Measurements from ENCODE around the gene KIF19.

- TF ChIP-seq, protein P1, sequence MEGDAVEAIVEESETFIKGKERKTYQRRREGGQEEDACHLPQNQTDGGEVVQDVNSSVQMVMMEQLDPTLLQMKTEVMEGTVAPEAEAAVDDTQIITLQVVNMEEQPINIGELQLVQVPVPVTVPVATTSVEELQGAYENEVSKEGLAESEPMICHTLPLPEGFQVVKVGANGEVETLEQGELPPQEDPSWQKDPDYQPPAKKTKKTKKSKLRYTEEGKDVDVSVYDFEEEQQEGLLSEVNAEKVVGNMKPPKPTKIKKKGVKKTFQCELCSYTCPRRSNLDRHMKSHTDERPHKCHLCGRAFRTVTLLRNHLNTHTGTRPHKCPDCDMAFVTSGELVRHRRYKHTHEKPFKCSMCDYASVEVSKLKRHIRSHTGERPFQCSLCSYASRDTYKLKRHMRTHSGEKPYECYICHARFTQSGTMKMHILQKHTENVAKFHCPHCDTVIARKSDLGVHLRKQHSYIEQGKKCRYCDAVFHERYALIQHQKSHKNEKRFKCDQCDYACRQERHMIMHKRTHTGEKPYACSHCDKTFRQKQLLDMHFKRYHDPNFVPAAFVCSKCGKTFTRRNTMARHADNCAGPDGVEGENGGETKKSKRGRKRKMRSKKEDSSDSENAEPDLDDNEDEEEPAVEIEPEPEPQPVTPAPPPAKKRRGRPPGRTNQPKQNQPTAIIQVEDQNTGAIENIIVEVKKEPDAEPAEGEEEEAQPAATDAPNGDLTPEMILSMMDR (IDR thresholded peaks at IDR 0.05): no peak
- no peak for TF ChIP-seq POLR2A (IDR thresholded peaks at IDR 0.05)
Observed at GRCh38 chr17:74289688-74290087, 36.3 kb upstream of the KIF19 start.

Measured in uterus (tissue), 2 donors.